Astrocyte of the spinal cord (primary cell): Measurements from ENCODE around the gene CAVIN2.

Experiments used
- DNase-seq: peaks from one replicate; pipeline ENCODE4 v3.0.0; 2011; ENCODE audit warnings: low read depth, low spot score
- H3K4me3 ChIP-seq: 2 replicates; pipeline ENCODE4 v1.5.1; 2011; ENCODE audit warnings: low read depth, mild to moderate bottlenecking, low read length, moderate library complexity
- in situ Hi-C: cut with HindIII; loops from 2 replicates; pipeline ENCODE4 v1.10.0; 2017; ENCODE audit warnings: low sequenced_read_pairs
- TF ChIP-seq, protein P1 (sequence below): IDR thresholded peaks from 2 replicates; pipeline ENCODE4 v1.5.1; 2012; ENCODE audit warnings: low read depth, mild to moderate bottlenecking, low read length, inconsistent platforms

Gene CAVIN2

DNA sequence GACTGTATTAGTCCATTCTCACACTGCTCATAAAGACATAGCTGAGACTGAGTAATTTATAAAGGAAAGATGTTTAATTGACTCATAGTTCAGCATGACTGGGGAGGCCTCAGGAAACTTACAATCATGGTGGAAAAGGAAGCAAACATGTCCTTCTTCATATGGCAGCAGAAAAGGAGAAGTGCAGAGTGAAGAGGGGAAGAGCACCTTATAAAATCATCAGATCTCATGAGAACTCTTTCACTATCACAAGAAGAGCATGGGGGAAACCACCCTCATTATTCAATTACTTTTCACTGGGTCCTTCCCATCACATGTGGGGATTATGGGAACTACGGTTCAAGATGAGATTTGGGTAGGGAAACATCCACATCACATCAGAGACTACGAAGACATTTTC, 43.0 kb upstream of the CAVIN2 start:
- in situ Hi-C loops: no loop called here
- TF ChIP-seq, protein P1, sequence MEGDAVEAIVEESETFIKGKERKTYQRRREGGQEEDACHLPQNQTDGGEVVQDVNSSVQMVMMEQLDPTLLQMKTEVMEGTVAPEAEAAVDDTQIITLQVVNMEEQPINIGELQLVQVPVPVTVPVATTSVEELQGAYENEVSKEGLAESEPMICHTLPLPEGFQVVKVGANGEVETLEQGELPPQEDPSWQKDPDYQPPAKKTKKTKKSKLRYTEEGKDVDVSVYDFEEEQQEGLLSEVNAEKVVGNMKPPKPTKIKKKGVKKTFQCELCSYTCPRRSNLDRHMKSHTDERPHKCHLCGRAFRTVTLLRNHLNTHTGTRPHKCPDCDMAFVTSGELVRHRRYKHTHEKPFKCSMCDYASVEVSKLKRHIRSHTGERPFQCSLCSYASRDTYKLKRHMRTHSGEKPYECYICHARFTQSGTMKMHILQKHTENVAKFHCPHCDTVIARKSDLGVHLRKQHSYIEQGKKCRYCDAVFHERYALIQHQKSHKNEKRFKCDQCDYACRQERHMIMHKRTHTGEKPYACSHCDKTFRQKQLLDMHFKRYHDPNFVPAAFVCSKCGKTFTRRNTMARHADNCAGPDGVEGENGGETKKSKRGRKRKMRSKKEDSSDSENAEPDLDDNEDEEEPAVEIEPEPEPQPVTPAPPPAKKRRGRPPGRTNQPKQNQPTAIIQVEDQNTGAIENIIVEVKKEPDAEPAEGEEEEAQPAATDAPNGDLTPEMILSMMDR: no peak
- no peak for DNase-seq
- no peak overlapping the region for H3K4me3 ChIP-seq

- in situ Hi-C loops: no loop called here
- TF ChIP-seq, protein P1: no peak
- no peak for DNase-seq
Observed at GRCh38 chr2:191888400-191889166, 41.7 kb upstream of the CAVIN2 start.

GRCh38 chr2:191885650-191886049, 38.8 kb upstream of the CAVIN2 start:
- TF ChIP-seq, protein P1: no peak
- in situ Hi-C loops: no loop called here
- DNase-seq: no peak
- H3K4me3 ChIP-seq: no peak overlapping the region

More at GRCh38 chr2:191888400-191889166, 41.7 kb upstream of the CAVIN2 start:
- no peak overlapping the region for H3K4me3 ChIP-seq

- DNase-seq: no peak
- no peak overlapping the region for H3K4me3 ChIP-seq
- in situ Hi-C loops: no loop called here
- TF ChIP-seq, protein P1: no peak
Observed at GRCh38 chr2:191885098-191885497, 38.2 kb upstream of the CAVIN2 start.

DNA sequence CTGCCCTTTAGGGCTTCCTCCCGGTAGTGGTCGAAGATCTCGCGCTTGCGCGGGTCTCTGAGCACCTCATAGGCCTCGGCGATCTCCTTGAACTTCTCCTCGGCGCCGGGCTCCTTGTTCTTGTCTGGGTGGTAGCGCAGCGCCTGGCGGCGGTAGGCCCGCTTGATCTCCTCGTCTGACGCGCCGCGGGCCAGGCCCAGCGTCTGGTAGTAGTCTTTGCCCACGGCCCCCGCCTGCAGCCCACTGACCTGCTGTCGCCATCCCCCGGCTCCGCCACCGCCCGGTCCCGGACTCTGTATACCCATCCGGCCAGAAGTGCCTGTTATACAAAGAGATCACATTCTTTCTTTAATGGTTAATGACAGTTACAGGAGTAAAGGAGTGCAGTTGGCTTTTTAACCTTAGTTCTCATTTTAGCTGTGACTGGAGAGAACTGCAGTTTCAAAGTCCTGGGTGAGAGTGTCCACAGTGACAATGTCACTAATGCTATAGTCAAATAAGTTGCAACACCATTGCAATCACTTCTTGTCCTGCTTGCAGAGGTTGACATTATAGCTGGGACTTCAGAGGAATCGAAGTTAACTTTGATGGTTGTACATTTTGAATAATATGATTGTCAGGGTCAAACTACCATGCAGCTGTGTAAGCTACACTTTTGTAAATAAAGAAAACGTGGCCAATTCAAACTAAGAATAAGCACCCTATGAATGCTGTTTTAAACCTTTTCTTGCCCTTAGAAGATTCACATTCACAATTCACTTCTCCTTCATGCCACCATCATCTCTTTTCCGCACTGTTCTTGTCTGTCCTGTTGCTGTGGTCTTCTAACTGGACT, 35.3 kb upstream of the CAVIN2 start:
- no peak for DNase-seq
- in situ Hi-C loops: no loop called here
- no peak overlapping the region for H3K4me3 ChIP-seq
- TF ChIP-seq, protein P1: no peak

DNA sequence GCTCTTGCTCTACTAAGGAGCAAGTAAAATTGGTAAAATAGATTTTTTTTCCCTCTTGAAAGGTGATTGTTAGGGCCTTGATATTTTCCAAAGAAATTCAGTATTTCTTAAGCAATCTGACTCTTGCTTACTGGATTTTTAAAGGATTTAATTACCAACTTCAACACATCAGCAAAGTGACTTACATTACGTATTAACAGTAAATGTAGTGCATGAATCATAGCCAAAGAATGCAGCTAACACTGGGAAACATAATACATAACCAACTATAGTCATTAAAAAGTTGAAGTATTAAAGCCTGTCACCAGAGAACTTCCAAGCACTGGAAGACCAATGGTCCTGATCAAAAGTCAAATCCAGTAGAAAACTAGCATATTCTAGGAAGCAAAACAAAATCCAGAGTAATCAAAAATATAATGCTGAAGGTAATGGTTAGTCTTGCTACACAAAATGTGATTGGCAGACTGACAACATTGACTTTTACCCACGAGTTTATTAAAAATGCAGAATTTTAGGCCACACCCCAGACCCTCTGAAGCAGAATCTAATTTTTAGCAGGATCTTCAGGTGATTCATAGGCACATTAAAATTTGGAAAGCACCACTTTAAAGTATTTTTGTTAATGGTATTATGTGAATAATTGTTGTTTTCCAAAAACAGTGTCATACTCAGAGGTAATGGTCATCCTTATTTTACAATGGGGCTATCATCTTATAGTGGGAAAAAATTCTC, 31.8 kb upstream of the CAVIN2 start:
- H3K4me3 ChIP-seq: no peak overlapping the region
- peak; percentile 86 for DNase-seq
- in situ Hi-C loops: no loop called here
- TF ChIP-seq, protein P1: no peak
